GM12873 (cell line): Measurements from ENCODE around the gene USP7.

Experiments used
- TF ChIP-seq, protein P1 (sequence below): IDR thresholded peaks from 2 replicates; pipeline ENCODE4 v1.5.1; 2012; ENCODE audit warnings: low read depth, mild to moderate bottlenecking, moderate library complexity, low read length, control low read depth; ENCODE audit not compliant: insufficient read depth; ENCODE audit errors: missing control alignments

The USP7 gene

DNA sequence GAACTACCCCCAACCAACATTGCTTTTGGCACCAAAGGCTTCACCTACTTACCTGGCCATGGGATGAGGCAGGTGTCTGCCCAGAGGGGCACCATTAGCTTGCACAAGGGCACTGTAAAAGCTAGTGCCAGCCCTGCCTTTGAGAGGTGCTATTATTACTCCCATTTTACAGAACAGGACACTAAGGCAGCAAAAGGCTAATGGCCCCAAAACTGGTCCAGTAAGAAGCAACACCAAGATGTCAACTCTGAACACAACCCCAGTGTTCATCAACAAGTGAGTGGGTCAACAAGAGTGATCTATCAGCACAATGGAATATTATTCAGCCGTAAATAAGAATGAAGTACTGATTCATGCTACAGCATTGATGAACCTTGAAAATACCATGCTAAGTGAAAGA is 7.7 kb upstream of the USP7 start:
- TF ChIP-seq, protein P1, sequence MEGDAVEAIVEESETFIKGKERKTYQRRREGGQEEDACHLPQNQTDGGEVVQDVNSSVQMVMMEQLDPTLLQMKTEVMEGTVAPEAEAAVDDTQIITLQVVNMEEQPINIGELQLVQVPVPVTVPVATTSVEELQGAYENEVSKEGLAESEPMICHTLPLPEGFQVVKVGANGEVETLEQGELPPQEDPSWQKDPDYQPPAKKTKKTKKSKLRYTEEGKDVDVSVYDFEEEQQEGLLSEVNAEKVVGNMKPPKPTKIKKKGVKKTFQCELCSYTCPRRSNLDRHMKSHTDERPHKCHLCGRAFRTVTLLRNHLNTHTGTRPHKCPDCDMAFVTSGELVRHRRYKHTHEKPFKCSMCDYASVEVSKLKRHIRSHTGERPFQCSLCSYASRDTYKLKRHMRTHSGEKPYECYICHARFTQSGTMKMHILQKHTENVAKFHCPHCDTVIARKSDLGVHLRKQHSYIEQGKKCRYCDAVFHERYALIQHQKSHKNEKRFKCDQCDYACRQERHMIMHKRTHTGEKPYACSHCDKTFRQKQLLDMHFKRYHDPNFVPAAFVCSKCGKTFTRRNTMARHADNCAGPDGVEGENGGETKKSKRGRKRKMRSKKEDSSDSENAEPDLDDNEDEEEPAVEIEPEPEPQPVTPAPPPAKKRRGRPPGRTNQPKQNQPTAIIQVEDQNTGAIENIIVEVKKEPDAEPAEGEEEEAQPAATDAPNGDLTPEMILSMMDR, result no peak

DNA sequence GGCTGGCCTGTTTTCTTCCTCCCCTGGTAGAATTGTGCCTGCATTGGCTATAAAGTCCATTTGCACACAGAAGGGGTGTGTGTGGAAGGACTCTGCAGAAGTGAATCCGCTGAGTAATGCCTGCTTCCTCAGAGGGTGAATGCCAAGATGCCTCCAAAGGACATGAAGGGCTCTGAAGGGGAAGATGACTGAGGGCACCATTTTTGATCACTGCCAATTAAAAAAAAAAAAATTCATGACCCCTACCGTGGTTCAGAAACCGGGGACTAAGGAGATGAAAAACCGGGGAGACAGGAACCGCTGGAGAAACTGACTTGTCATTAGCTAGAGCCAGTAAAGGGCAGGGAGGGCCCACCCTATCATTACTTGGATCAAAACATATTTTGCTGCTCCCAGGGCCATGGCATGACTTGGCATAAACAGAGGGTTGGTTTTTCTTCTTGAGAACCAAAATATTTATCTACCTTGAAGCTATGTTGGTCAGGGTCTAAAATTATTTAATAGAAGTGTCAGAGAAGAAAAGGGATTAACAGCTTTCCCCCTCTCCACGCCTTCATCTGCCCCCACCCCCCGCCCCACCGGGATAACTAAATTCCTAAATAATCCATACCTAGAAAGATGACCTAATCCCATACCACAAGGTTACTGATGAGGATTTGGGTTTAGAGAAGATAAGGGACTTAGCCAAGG is 3.6 kb upstream of the USP7 start:
- TF ChIP-seq, protein P1, result no peak

DNA sequence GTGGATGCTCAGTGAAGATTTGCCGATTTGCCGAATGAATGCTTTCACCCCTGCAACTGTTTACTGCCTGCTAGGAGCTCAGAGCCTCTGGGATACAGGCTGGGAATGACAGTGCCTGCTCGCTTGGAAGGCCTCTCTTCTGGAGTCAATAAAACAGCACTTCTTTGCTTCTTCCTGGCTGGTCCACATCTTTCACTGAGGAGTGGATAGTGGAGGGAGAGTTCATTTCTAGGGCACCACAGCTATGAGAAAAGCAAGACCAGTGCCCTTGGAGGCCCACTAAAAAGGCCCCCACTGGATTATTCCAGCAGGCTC is 3.1 kb upstream of the USP7 start:
- TF ChIP-seq, protein P1, result no peak

DNA sequence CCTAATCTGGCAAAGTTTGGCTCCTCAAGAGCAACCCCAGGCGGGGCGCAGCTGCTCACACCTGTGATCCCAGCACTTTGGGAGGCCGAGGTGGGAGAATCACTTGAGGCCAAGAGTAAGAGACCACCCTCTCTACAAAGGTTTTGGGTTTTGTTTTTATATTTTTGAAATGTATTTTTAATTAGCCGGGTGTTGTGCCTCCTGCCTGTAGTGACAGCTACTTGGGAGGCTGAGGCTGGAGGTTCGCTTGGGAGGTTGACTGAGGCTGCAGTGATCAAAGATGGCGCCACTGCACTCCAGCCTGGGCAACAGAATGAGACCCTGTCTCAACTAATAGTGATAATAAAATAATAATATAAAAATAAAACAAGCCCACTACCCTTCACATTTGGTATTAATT is 756 bp upstream of the USP7 start:
- TF ChIP-seq, protein P1, result no peak

DNA sequence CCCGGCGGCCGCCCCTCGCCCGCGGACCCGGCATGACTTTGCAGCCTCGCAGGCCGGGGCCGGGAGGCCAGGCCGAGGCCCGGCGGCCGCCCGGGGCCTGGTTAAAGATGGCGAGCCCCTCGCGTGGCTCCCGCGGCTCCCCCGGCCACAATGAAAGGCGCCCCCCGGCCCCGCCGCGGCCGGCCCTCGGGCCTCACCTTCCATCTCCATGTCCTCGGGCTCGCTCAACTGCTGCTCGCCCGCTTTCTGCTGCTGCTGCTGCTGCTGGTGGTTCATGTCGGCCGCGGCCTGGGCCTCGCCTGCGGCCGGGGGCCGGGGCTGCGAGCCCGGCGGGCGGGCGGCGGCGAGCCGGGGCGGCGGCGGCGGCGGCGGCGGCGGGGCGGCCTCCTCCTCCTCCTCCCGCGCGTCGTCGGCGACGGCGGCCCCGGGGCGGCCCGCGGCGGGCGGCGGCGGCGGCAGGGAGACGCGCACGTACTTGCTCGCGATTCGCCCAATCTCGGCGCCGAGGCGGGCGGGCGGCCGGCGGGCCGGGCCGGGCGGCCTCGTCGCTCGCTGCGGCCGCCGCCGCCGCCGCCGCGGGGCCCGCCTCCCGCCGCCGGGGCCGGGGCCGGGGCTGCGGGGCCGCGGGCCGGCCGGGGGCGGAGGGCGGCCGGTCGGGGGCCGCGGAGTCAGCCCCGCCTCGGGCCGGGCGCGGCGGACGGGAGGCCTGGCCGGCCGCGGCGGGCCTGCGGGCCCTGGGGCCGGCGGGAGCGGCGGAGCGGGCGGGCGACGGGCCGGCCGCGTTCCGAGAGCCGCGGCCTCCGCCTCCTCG is 491 bp downstream of the USP7 start:
- TF ChIP-seq, protein P1, result no peak

DNA sequence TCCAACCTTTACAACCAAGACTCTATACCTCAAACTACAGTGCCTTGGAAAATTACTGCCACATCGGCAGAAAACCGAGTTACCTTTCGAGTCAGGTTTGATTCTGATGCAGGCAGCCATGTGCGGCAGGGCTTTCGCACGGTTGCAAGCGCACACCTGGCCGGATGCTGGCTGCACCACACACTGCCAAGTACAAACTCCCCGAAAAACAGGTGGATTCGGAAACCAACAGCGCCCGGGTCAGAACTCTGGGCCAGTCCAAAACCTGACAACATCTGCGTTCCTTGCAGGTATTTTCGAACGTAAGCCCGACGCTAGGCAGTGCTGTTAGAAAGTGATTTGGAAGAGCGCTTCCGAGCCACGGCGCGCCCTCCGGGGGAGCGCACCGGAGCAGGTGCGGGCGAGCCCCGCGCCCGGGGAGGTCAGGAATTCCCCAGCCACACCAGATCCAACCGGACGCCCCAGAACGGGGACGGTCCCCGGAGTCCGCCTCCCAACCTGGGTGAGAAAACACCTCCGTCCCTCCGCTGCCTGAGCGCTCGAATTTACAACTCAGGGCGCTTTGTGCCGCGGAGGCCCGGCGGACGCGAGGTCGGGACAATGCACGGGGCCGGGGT is 1.2 kb downstream of the USP7 start:
- TF ChIP-seq, protein P1, result no peak

DNA sequence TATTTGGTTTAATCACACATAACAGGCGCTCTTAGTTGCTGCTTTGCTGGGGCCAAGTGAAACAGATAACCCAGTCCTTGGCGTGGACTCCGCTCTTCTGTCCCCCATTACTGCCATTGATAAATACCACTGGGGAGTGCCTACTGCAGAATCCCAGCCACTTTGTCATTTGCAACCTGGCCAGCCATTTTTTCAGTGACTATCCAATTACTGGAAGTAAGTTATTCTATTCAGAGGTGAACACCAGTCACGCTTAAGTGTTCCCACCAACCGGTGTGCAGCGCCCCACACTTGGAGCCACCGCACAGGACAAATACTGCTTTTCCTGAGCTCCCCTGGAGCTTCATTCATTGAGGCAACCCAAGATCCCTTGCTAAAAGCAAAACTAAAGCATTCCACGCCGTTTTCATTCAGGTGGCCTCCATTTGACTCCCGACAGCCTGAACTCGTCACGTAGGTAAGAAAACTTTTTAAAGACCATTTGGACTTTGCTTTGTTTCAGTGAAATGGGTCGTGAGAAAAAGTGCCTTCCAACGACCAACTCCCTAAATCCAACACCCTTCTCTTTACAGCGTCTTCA is 1.8 kb downstream of the USP7 start:
- TF ChIP-seq, protein P1, result no peak
